Cardiac septum (tissue), 1 donor: ENCODE results near the gene FBXL7. TPM values are rescaled to one million over a fixed set of nuclear protein-coding genes. Genes with fewer than 3 reads are reported as not detected.

ENCODE experiments used
- DNase-seq: peaks from one replicate; pipeline ENCODE4 v3.0.0-alpha.2; 2020; ENCODE audit warnings: low spot score
- intact Hi-C: fragments of 100-400 bp; cut with DNase I; formaldehyde crosslinking; loops from one replicate; pipeline ENCODE4 v1.14.0; 2022
- total RNA-seq: library from RNA; stranded (reverse); fragmentation: NEBNext Ultra II Directional; extraction: Animal tissue kit (Norgen Biotek cat#: 25700); gene quantifications from one replicate; pipeline ENCODE4 v1.2.1, GENCODE V29; 2021
- donor health status: DM: no; HTN: no; CAD: no.

Gene FBXL7
- total RNA-seq, 1 donor from 2014 or later: 26.2 TPM

- no peak for DNase-seq
- intact Hi-C loops: no loop called here
Measured at GRCh38 chr5:15637886-15638285, 137.9 kb downstream of the FBXL7 start.

GRCh38 chr5:15638296-15638695 is 138.3 kb downstream of the FBXL7 start:
- intact Hi-C loops: no loop called here
- no peak for DNase-seq

GRCh38 chr5:15639288-15639687 is 139.3 kb downstream of the FBXL7 start:
- intact Hi-C loops: no loop called here
- DNase-seq: no peak

GRCh38 chr5:15640116-15640515 is 140.1 kb downstream of the FBXL7 start:
- DNase-seq: no peak
- intact Hi-C loops: no loop called here

- intact Hi-C loops: no loop called here
Measured at GRCh38 chr5:15643731-15644130, 143.8 kb downstream of the FBXL7 start.

GRCh38 chr5:15645381-15646160 is 145.6 kb downstream of the FBXL7 start:
- DNase-seq: no peak
- intact Hi-C loops: no loop called here

More at GRCh38 chr5:15643731-15644130, 143.8 kb downstream of the FBXL7 start:
- DNase-seq: no peak

GRCh38 chr5:15646371-15646770 is 146.4 kb downstream of the FBXL7 start:
- no peak for DNase-seq
- intact Hi-C loops: no loop called here

- DNase-seq: no peak
- intact Hi-C loops: no loop called here
Measured at GRCh38 chr5:15647251-15647650, 147.3 kb downstream of the FBXL7 start.

- intact Hi-C loops: no loop called here
- no peak for DNase-seq
Measured at GRCh38 chr5:15650266-15650665, 150.3 kb downstream of the FBXL7 start.

GRCh38 chr5:15654779-15655178 is 154.8 kb downstream of the FBXL7 start:
- intact Hi-C loops: no loop called here
- no peak for DNase-seq

- intact Hi-C loops: no loop called here
- no peak for DNase-seq
Measured at GRCh38 chr5:15655683-15656082, 155.7 kb downstream of the FBXL7 start.

- DNase-seq: no peak
- intact Hi-C loops: no loop called here
Measured at GRCh38 chr5:15664961-15665360, 165.0 kb downstream of the FBXL7 start.

GRCh38 chr5:15669826-15670225 is 169.8 kb downstream of the FBXL7 start:
- DNase-seq: no peak
- intact Hi-C loops: no loop called here

- intact Hi-C loops: no loop called here
- DNase-seq: no peak
Measured at GRCh38 chr5:15674716-15675115, 174.7 kb downstream of the FBXL7 start.

- intact Hi-C loops: no loop called here
- DNase-seq: no peak
Measured at GRCh38 chr5:15676591-15676990, 176.6 kb downstream of the FBXL7 start.

- intact Hi-C loops: no loop called here
Measured at GRCh38 chr5:15679161-15679560, 179.2 kb downstream of the FBXL7 start.

GRCh38 chr5:15680455-15680854 is 180.5 kb downstream of the FBXL7 start:
- intact Hi-C loops: no loop called here
- no peak for DNase-seq

More at GRCh38 chr5:15679161-15679560, 179.2 kb downstream of the FBXL7 start:
- DNase-seq: no peak

- DNase-seq: no peak
- intact Hi-C loops: no loop called here
Measured at GRCh38 chr5:15682122-15682521, 182.1 kb downstream of the FBXL7 start.

- no peak for DNase-seq
- intact Hi-C loops: no loop called here
Measured at GRCh38 chr5:15682566-15682965, 182.6 kb downstream of the FBXL7 start.

- intact Hi-C loops: no loop called here
- no peak for DNase-seq
Measured at GRCh38 chr5:15683332-15683731, 183.4 kb downstream of the FBXL7 start.

GRCh38 chr5:15687401-15687800 is 187.4 kb downstream of the FBXL7 start:
- DNase-seq: no peak
- intact Hi-C loops: loop anchor here (5.0 kb wide), 1 partner anchor 95 kb away; no protein-coding TSS in a partner anchor

- intact Hi-C loops: loop anchor here (5.0 kb wide), 1 partner anchor 92 kb away; no protein-coding TSS in a partner anchor
- DNase-seq: no peak
Measured at GRCh38 chr5:15689836-15690235, 189.9 kb downstream of the FBXL7 start.
